DMS 273 (cell line): ENCODE results near the gene SLC12A4.
"Not testable (repeated sequence)": the region's sequence is repeated elsewhere in the genome, so short reads cannot be mapped to it uniquely, and the experiment has no call there.

ENCODE experiments used
- DNase-seq: peaks from one replicate; lab custom pipeline; 2025; ENCODE audit not compliant: unreplicated experiment; lab: John Stamatoyannopoulos, UW

SLC12A4 gene

GRCh38 chr16:67928561-67929364, 39.7 kb downstream of the SLC12A4 start:
- DNase-seq, result peak; percentile 89

GRCh38 chr16:67928147-67928546, 40.3 kb downstream of the SLC12A4 start:
- DNase-seq, result no peak

- no peak for DNase-seq
These were observed 41.1 kb downstream of the SLC12A4 start for GRCh38 chr16:67927131-67927941.

- DNase-seq, result peak; percentile 85
These were observed 42.2 kb downstream of the SLC12A4 start for GRCh38 chr16:67926181-67926750.

GRCh38 chr16:67924140-67924906, 44.1 kb downstream of the SLC12A4 start:
- DNase-seq, result no peak

GRCh38 chr16:67923414-67924116, 44.9 kb downstream of the SLC12A4 start:
- peak; percentile 40 for DNase-seq

GRCh38 chr16:67922740-67923139, 45.7 kb downstream of the SLC12A4 start:
- DNase-seq, result no peak

GRCh38 chr16:67922221-67922620, 46.2 kb downstream of the SLC12A4 start:
- DNase-seq, result no peak

- no peak for DNase-seq
These were observed 48.7 kb downstream of the SLC12A4 start for GRCh38 chr16:67919622-67920221.

GRCh38 chr16:67917852-67918236, 50.6 kb downstream of the SLC12A4 start:
- no peak for DNase-seq

- peak; percentile 59 for DNase-seq
These were observed 51.1 kb downstream of the SLC12A4 start for GRCh38 chr16:67917140-67917851.

- DNase-seq, result no peak
These were observed 52.4 kb downstream of the SLC12A4 start for GRCh38 chr16:67915831-67916723.

- DNase-seq, result not testable (repeated sequence)
These were observed 53.0 kb downstream of the SLC12A4 start for GRCh38 chr16:67915496-67915769.

- DNase-seq, result no peak
These were observed 53.5 kb downstream of the SLC12A4 start for GRCh38 chr16:67914758-67915495.

GRCh38 chr16:67910158-67910557, 58.3 kb downstream of the SLC12A4 start:
- DNase-seq, result peak; percentile 85

- no peak for DNase-seq
These were observed 59.2 kb downstream of the SLC12A4 start for GRCh38 chr16:67909056-67909742.

- no peak for DNase-seq
These were observed 60.8 kb downstream of the SLC12A4 start for GRCh38 chr16:67907397-67908180.
